ENCODE results near the gene BRINP1. TPM values are rescaled to one million over a fixed set of nuclear protein-coding genes. Genes with fewer than 3 reads are reported as not detected.

BRINP1 gene
- total RNA-seq, 4 donors from 2014 or later: 1.3 TPM; not detected in 3

DNA sequence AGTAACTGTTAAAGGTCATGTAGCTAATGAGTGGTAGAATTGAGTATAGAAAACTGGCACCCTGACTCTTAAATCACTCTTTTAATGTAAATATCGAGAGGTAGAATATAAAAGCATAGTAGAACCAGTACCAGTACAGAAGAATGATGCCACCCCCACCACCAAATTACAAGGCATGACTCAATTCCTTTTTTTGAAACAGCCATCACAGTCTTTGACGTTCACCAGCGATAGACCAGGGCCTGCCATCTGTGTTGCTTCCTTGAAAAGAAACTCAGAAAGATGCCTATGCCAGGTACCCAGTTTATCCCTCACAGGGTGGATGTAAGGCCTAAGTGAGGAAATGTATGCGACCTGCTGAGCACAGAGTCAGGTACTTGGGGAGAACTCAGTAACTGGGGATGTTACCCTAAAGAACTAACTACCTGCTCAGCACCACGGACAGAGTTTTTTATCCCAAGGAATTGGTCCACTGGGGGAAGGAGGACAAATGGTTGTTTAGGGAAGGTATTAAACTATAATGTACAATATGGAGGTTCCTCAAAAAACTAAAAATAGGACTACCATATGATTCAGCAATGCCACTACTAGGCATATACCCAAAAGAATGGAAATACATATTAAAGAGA, 116.5 kb downstream of the BRINP1 start:
- DNase-seq: no peak
- no peaks in the 10 kb centered on the region for H3K36me3 ChIP-seq
- intact Hi-C loops (cut with DNase I; ENCODE audit: low total_unique reads): no loop called here

DNA sequence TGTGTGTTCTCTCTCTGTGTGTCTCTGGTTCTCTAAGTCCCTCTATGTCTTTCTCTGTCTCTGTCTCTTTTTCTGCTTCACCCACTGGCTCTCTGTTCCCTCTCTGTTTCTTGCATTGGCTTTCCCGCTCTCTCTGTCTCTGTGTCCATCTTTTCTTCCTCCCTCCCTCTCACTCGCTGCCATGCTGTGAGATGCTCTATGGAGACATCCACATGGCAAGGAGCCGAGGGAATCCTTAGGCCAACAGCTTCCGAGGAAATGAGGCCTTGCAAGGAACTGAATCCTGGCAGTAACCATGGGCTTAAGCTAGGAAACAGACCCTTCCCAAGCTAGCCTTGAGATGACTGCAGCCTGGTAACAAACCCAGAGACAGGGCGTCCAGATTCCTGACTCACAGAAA, 117.3 kb downstream of the BRINP1 start:
- Histone ChIP-seq H3K36me3 (no peaks in the 10 kb centered on the region), H3K9me3 (no peaks in the 10 kb centered on the region), H3K27ac (no peak overlapping the region), H3K27me3 (no peaks in the 10 kb centered on the region), H3K4me1 (no peaks in the 10 kb centered on the region), H3K4me3 (no peak overlapping the region)
- intact Hi-C loops (cut with DNase I; ENCODE audit: low total_unique reads): no loop called here
- TF ChIP-seq, protein P1, sequence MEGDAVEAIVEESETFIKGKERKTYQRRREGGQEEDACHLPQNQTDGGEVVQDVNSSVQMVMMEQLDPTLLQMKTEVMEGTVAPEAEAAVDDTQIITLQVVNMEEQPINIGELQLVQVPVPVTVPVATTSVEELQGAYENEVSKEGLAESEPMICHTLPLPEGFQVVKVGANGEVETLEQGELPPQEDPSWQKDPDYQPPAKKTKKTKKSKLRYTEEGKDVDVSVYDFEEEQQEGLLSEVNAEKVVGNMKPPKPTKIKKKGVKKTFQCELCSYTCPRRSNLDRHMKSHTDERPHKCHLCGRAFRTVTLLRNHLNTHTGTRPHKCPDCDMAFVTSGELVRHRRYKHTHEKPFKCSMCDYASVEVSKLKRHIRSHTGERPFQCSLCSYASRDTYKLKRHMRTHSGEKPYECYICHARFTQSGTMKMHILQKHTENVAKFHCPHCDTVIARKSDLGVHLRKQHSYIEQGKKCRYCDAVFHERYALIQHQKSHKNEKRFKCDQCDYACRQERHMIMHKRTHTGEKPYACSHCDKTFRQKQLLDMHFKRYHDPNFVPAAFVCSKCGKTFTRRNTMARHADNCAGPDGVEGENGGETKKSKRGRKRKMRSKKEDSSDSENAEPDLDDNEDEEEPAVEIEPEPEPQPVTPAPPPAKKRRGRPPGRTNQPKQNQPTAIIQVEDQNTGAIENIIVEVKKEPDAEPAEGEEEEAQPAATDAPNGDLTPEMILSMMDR (IDR thresholded peaks at IDR 0.05): no peak
- no peak for TF ChIP-seq POLR2A (IDR thresholded peaks at IDR 0.05)
- no peak for DNase-seq

More for the DNA sequence above, 116.5 kb downstream of the BRINP1 start:
- H3K27ac ChIP-seq: no peak overlapping the region
- H3K4me3 ChIP-seq: no peak overlapping the region
- H3K9me3 ChIP-seq: no peaks in the 10 kb centered on the region
- TF ChIP-seq POLR2A (IDR thresholded peaks at IDR 0.05): no peak
- TF ChIP-seq, protein P1 (IDR thresholded peaks at IDR 0.05): no peak
- no peaks in the 10 kb centered on the region for H3K4me1 ChIP-seq
- no peaks in the 10 kb centered on the region for H3K27me3 ChIP-seq

DNA sequence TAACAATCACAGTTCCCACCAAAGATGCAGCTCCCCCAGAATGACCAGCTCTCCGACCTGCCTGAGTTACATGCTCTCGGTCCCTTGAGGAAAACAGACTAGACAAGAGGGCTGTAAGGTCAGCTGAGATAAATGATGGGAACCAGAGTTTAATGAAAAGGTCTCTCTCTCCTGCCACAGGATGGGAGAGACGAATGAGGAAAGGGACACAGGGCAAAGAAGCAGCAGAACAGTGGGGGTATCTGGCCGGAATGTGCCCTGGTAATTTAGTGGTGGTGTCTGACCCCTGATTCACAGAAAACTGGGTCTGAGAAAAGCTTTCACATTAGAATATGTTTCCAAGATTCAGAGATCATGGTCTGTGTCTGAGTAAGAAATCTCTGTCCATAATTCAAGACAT, 118.5 kb downstream of the BRINP1 start:
- Histone ChIP-seq H3K36me3 (no peaks in the 10 kb centered on the region), H3K9me3 (no peaks in the 10 kb centered on the region), H3K4me3 (no peak overlapping the region), H3K27ac (no peak overlapping the region), H3K27me3 (no peaks in the 10 kb centered on the region), H3K4me1 (no peaks in the 10 kb centered on the region)
- TF ChIP-seq POLR2A (IDR thresholded peaks at IDR 0.05): no peak
- TF ChIP-seq, protein P1 (IDR thresholded peaks at IDR 0.05): no peak
- intact Hi-C loops (cut with DNase I; ENCODE audit: low total_unique reads): no loop called here
- DNase-seq: no peak

DNA sequence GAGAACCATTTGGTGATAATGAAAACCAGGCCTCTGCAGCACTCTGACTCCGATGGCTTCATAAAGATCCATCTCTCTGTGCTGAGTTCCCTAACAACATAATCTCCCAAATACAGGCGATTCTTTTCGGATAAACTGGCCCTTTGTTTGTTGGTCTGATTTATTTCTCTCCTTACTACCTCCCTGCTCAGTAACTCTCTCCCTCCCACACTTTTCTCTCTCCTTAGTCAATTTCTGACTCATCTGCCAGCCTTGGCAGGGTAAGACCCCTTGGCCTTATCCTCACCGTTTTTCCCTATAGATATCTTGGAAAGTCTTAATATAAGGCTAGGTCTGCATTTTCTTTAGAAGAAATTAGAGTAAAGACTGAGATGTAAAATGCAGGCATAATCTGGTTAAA, 128.7 kb downstream of the BRINP1 start:
- no peak for TF ChIP-seq POLR2A (IDR thresholded peaks at IDR 0.05)
- TF ChIP-seq, protein P1 (IDR thresholded peaks at IDR 0.05): no peak
- no peak overlapping the region for H3K27ac ChIP-seq
- intact Hi-C loops (cut with DNase I; ENCODE audit: low total_unique reads): no loop called here

DNA sequence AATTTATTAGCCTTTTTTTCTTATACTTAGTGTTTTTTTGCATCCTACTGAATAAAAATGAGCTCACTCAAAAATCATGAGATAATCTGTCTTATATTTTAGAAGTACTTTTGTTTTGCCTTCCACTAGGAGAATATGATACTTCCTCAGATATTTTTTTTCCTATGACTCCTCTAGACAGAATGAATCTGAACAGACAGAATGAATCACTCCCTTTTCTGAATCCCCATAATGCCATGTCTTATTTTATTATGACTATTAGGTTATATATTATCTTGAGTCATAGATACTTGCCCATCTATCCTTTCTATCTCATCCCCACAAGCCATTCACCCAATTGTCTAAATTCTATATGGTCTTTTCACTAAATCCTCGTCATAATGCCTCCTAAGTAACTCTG, 134.6 kb downstream of the BRINP1 start:
- Histone ChIP-seq H3K36me3 (no peaks in the 10 kb centered on the region), H3K4me3 (no peak overlapping the region), H3K9me3 (no peaks in the 10 kb centered on the region), H3K4me1 (no peaks in the 10 kb centered on the region), H3K27ac (no peak overlapping the region), H3K27me3 (no peaks in the 10 kb centered on the region)
- DNase-seq: no peak
- intact Hi-C loops (cut with DNase I; ENCODE audit: low total_unique reads): no loop called here
- TF ChIP-seq POLR2A (IDR thresholded peaks at IDR 0.05): no peak
- TF ChIP-seq, protein P1 (IDR thresholded peaks at IDR 0.05): no peak

More for the DNA sequence above, 128.7 kb downstream of the BRINP1 start:
- no peaks in the 10 kb centered on the region for H3K36me3 ChIP-seq
- no peak overlapping the region for H3K4me3 ChIP-seq
- no peaks in the 10 kb centered on the region for H3K27me3 ChIP-seq
- no peak for DNase-seq
- no peaks in the 10 kb centered on the region for H3K9me3 ChIP-seq
- no peaks in the 10 kb centered on the region for H3K4me1 ChIP-seq
